DMS153 treated with DMSO at 0.1 percent for 48 hours (cell line): ENCODE results near the gene SRPX2.

Source experiments
- DNase-seq: peaks from one replicate; lab custom pipeline; 2025; ENCODE audit not compliant: unreplicated experiment; lab: John Stamatoyannopoulos, UW

The SRPX2 gene

GRCh38 chrX:100649550-100650356 lies 5.8 kb downstream of the SRPX2 start:
- no peak for DNase-seq

- DNase-seq, result no peak
Measured at GRCh38 chrX:100650841-100651240, 6.8 kb downstream of the SRPX2 start.

GRCh38 chrX:100652266-100652665 lies 8.3 kb downstream of the SRPX2 start:
- DNase-seq, result no peak

GRCh38 chrX:100654261-100654660 lies 10.3 kb downstream of the SRPX2 start:
- no peak for DNase-seq

- DNase-seq, result no peak
Measured at GRCh38 chrX:100658941-100659381, 15.0 kb downstream of the SRPX2 start.

GRCh38 chrX:100659431-100660137 lies 15.6 kb downstream of the SRPX2 start:
- no peak for DNase-seq

- no peak for DNase-seq
Measured at GRCh38 chrX:100662170-100662569, 18.2 kb downstream of the SRPX2 start.

- DNase-seq, result no peak
Measured at GRCh38 chrX:100662796-100663195, 18.8 kb downstream of the SRPX2 start.

GRCh38 chrX:100663642-100664041 lies 19.6 kb downstream of the SRPX2 start:
- DNase-seq, result no peak

GRCh38 chrX:100672966-100673365 lies 29.0 kb downstream of the SRPX2 start:
- no peak for DNase-seq

- no peak for DNase-seq
Measured at GRCh38 chrX:100673397-100673953, 29.5 kb downstream of the SRPX2 start.

- DNase-seq, result no peak
Measured at GRCh38 chrX:100674705-100675104, 30.7 kb downstream of the SRPX2 start.

- no peak for DNase-seq
Measured at GRCh38 chrX:100677611-100678181, 33.7 kb downstream of the SRPX2 start.

GRCh38 chrX:100680756-100681155 lies 36.8 kb downstream of the SRPX2 start:
- DNase-seq, result no peak

- no peak for DNase-seq
Measured at GRCh38 chrX:100681599-100681998, 37.6 kb downstream of the SRPX2 start.

- no peak for DNase-seq
Measured at GRCh38 chrX:100682939-100683338, 38.9 kb downstream of the SRPX2 start.

GRCh38 chrX:100685284-100685996 lies 41.4 kb downstream of the SRPX2 start:
- DNase-seq, result peak; percentile 55

GRCh38 chrX:100685997-100686305 lies 42.0 kb downstream of the SRPX2 start:
- DNase-seq, result no peak

- DNase-seq, result no peak
Measured at GRCh38 chrX:100687128-100687527, 43.1 kb downstream of the SRPX2 start.

GRCh38 chrX:100687546-100687945 lies 43.5 kb downstream of the SRPX2 start:
- DNase-seq, result no peak

GRCh38 chrX:100695302-100695701 lies 51.3 kb downstream of the SRPX2 start:
- no peak for DNase-seq
